SKM-1 (cell line): ENCODE results near the gene COL18A1.

Experiments used
- DNase-seq: peaks from one replicate; lab custom pipeline; 2025; ENCODE audit not compliant: unreplicated experiment; lab: John Stamatoyannopoulos, UW

Gene COL18A1

GRCh38 chr21:45401054-45401518 lies 3.9 kb upstream of the COL18A1 start:
- no peak for DNase-seq

DNA sequence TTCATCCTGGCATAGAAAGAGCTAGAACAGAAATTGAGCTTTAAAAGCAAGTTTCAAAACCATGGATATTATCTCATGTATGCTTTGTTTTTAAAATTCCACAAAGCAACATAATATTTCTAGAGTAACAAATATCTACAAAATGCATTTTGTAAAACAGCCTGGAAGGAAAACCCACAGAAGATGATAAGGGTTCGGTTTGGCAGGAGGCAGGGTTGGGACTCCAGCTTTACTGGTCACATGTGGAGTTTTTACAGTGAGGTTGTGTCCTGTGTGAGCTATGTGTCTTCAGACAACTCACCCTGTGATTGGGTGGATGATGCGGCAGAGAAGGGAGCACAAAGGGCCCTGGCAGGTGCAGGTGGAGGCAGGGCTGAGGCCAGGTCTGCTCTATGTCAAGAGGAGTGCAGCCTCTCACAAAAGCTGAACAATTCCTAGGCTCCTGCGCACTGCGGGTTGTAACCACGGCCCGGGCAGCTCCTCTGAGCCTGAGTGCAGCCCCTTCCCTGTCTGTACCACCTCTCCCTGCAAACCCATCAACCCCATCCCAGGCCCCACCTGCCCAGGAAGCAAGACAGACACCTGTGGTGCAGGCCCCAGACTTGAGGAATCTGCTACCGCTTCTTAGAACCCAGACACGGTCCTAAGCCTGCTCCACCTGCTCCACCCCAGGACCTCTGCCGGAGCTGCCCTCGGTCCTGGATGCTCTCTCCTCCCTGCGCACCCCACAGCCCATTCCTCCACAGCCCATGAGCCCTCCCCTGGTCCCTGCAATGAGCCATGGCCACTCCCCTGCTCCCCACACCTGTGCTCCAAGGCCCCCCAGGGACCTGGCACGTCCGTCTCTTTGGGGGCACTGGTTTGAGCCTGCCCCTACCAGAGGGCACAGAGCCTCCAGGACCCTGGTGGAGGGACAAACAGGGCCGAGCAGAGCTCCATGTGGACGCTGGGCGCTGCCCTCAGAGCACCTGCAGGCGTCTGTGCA lies 2.8 kb upstream of the COL18A1 start:
- DNase-seq = no peak

- DNase-seq = no peak
Measured at GRCh38 chr21:45403133-45403824, 1.7 kb upstream of the COL18A1 start.

GRCh38 chr21:45403825-45404729 lies 888 bp upstream of the COL18A1 start:
- no peak for DNase-seq

DNA sequence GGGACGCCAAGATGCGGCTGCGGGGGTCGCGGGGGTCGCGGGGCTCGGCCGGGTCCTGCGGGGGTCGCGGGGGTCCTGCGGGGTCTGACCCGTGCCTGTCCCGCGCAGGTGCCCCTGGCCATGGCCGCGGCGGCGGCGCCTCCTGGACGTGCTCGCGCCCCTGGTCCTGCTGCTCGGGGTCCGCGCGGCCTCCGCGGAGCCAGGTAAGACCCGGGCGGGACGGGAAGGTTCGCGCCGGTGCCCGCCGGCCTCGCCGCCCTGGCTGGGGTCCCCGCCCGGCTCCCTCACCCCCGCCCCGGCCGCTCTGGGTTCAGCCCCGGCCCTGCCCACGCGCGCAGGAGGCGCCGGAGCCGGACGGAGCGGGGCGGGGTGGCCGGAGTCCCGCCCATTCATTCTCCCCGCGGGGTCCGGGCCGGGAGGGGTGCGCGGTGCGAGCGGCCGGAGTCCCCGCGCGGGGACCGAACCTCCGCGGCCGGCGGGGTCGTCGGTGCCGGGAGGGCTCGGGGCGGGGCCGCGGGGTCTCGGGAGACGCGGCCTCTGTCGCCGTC lies 380 bp downstream of the COL18A1 start:
- no peak for DNase-seq

DNA sequence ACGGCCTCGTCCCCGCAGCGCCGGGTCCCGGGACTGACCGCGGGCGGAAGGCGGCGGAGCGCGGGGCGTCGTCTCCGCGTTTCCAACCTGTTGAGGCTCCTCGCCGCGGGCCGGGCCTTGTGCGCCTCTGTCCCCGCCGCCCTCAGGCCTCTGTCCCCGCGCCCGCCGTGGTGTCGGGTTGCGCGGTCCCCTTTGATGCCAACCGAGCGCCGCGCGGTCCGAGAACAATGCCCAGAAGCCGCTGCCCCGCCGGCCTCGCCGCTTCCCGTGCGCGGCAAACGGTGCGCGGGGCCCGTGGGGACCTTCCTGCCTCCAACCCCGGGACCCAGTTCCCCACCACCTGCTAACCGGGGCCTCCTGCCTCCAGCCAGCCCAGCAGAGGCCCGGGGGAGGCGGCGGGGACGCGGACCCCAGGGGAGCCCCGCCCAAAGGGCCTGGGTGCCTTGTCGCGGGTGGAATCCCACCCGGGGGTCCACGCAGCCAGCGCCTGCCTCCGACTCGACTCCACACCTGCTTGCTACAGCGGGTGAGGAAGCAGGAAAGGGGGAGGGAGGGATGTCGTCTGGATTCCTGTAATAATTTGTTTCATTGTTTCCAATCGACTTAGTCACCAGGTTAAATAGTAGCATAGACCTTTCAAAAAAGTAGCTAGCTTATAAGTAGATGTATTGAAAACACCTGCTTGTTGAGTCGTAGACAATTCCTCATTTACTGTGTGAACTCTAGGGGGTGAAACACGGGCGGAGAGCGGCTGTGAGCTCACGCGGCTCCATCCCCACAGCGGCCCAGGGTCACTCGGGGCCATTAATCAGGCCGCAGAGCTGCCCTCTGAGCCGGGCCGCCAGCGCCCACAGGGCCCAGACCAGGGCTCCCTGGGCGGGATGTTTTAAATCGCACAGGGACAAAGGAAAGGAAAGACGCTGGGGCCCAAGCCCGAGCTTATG lies 1.1 kb downstream of the COL18A1 start:
- DNase-seq = no peak

GRCh38 chr21:45406801-45407628 lies 2.0 kb downstream of the COL18A1 start:
- DNase-seq = no peak

GRCh38 chr21:45407629-45408247 lies 2.8 kb downstream of the COL18A1 start:
- no peak for DNase-seq

DNA sequence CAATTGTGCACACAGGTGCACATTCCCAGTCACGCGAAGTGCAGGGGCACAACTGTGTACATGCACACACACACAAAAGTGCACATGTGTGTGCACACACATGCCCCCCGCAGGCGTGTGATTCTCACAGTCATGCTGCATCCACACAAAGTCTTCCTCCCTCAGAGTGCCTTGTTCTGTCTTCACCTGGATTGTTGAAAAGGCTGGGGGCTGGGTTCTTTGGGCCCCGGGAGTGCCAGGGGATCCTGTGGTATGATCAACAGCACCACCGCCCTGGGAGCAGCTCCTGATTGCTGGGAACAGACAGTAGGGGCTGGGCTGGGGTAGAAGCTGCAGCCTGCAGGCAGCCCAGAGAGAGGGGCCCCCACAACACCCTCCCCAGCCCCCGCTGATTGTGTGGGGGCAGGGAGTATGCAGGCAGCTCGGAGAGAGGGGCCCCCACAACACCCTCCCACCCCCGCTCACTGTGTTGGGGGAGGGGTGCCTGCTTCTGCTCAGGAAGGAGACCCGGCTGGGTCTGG lies 3.4 kb downstream of the COL18A1 start:
- DNase-seq = no peak

DNA sequence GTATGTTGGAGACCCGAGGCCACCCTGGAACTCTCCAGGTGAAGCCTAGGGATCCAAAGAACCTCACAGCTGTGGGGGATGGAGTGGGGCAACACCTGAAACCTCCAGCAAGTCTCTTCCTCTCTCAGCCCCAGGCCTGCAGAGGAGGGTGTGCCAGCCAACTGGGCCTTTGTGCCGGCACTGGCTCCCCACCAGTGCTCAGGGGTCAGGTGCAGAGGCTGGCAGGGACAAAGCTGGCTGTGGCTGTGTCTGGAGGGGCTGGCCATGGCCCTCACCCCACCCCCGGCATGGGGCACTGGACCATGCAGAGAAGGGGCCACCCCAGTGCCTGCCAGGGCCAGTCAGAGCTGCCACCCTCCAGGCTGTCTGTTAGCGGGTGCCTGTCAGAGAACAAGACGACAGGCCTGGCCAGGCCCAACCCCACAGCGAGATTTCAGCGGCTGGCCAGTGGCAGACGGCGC lies 3.9 kb downstream of the COL18A1 start:
- no peak for DNase-seq

GRCh38 chr21:45409466-45410150 lies 4.6 kb downstream of the COL18A1 start:
- no peak for DNase-seq

DNA sequence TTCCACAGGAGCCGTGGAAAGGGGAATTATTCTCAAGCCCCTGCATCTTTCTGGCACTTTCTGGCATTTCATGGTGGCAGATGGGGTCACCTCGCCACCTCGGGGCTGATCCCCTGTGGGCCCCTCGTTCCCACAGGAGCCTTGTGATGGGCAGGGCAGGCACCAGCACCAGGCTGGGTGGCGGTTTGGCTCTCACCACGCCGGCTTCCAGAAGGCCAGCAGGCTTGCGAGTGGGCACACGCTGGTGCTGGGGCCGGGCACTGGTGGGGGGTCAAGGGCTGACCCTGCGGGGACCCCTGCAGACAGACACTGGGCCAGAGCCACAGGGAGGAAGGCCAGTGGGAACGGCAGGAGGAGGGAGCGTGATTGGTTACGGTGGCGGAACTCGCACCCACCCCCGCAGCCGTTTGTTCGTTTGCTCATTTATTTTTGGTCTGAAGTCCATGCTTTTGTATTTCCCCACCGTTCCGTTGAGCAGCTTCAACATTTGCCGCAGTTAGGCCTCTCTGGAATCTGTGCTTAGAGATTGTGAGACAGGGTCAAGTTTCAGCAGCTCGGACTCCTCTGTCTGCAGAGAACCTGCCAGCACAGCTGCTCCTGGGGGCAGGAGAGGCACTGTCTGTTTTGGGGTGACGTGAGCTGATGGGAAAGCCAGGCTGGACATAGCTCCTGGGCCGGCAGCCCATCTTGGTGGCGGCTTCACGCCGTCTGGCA lies 5.3 kb downstream of the COL18A1 start:
- no peak for DNase-seq

- no peak for DNase-seq
Measured at GRCh38 chr21:45410865-45411809, 6.2 kb downstream of the COL18A1 start.

- DNase-seq = no peak
Measured at GRCh38 chr21:45411810-45412206, 6.8 kb downstream of the COL18A1 start.

GRCh38 chr21:45412491-45412890 lies 7.5 kb downstream of the COL18A1 start:
- no peak for DNase-seq
